T47D (cell line): ENCODE results near the gene TNFRSF21.
A peak's percentile ranks its signal among the peaks of the same experiment; 100 is the strongest.
"Not testable (repeated sequence)": the region's sequence is repeated elsewhere in the genome, so short reads cannot be mapped to it uniquely, and the experiment has no call there.

Source experiments
- DNase-seq, 2 experiments: peaks; one replicate each; pipeline versions ENCODE4 v3.0.0 to v3.0.0-alpha.2; 2011 to 2012; ENCODE audit warnings: low read depth in 1 of 2, low spot score in 1 of 2
- JUND ChIP-seq: IDR thresholded peaks from 2 replicates; pipeline ENCODE4 v1.6.1; 2012; ENCODE audit warnings: low read depth
- in situ Hi-C: cut with HindIII; loops from 2 replicates; pipeline ENCODE4 v1.10.0; 2016; ENCODE audit warnings: low sequenced_read_pairs, low pct_unique_long_range_greater_than_20kb

The TNFRSF21 gene

DNA sequence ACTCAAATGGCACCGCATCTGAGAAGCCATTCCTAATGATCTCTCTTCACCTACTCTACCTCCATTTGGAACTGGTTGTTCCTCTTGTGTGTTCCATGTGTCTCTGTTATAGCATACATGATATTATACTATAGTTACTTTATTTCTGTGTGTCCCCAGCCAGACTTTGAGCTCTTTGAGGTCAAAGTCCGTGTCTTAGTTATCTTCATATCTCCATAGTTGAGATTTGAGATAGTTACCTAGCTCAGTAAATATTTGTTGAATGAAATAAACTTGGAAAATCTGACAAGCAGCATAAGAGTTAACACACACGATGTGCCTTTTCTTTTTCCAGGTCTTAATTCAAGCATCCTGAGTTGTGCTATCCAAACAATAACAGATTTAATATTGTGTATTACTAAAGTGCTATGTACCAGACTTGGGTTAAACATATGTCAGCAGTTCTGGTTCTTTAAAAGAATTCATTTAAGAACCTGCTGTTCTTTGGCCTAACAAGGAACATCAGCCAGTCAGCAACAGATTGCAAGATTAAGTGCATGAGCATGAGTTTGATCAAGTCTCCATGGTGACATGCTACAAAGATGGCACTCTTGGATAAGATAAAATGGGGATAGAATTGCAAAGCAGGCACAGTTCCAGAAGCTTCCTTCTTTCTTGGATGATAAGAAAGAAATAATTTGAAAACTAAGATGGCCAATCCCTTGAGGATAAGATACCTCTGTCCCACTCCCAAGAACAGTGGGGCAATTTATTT lies 8.7 kb upstream of the TNFRSF21 start:
- DNase-seq = no peak
- in situ Hi-C loops = no loop called here
- TF ChIP-seq JUND = no peak

DNA sequence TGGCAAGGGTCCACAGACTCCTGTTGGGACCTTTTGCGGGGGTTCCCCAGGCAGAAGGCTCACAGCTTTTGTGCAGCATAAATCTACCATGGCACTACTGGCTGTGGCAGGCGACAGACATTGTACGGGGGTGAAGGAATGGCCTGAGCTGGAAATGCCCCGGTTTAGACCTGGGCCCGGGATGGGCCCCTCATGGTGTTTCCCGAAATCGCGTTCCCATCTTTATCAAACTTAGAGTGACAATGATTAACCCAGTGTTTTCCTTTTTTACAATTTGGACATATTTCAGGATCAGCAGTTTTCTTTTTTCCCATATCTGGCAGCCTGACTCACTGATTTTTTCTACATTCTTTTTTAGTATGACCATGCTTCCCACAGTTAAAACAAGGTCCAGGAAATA lies 5.5 kb upstream of the TNFRSF21 start:
- in situ Hi-C loops, DNase-seq: not testable (repeated sequence)

DNA sequence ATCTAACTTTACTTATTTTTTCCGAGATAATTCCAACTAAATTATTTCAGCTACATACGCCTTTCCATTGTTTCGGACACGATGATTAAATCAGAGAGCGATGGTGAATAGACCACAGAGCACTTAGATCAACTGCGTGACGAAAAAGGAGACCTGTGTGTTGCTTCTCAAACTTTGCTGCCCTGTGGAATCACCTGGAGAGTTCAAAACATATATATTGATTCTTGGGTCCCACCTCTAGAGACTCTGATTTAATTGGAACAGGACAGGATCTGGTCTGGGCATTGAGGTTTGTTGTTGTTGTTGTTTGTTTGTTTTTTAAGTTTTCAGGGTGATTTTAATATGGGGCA lies 401 bp upstream of the TNFRSF21 start:
- in situ Hi-C loops = no loop called here
- no peak for TF ChIP-seq JUND
- no peak for DNase-seq

DNA sequence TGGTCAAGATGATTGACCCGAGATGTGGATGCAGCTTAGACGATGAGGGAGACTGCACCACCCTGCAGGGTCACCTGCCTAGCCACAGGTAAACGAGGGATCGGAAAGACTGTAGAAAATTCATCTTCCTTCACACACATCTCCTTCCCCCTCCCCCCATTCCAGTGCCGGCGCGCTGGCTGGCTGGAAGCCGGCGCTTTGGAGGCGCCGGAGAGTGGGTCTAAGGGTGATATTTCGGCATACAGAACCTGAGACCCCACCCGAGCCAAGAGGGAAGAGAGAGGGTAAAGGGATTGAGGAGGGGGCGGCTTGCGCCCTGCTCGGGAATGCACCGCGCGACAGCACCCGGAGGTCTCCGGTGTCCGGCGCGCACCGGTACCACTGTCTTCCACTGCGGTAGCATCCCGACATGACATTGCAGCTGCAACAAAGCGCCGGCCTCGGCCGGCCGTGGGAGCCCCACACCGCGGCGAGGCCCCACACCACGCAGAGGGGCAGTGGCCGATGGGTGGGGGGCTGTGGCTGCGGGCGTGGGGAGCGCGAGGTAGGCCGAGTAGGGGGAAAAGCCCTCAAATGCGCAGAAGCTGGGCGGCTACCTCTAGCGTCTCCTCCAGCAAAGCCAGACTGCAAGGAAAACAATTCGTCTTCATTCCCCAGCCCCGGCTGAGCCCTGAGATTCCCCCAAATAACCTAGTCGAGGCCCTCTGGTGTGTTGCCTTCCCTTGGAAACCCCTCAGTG lies 984 bp downstream of the TNFRSF21 start:
- TF ChIP-seq JUND = no peak
- in situ Hi-C loops = no loop called here
- DNase-seq = peak; percentile 35 to 51

DNA sequence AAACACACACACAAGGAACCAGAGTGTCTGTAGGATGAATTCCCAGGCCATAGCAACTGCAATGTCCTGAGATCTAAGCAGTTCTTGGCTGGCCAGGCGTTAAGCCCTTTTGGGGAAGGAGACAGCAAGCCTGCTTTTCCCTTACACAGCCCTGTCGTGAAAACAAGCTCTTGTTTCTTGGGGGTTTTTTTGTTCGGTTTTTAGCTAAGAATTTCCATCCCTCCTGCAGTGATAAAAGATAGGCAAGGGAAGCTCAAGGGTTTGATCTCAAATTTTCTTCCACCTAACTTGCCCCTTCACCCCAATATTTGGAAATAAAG lies 1.5 kb downstream of the TNFRSF21 start:
- no peak for TF ChIP-seq JUND
- DNase-seq = no peak
- in situ Hi-C loops = no loop called here

DNA sequence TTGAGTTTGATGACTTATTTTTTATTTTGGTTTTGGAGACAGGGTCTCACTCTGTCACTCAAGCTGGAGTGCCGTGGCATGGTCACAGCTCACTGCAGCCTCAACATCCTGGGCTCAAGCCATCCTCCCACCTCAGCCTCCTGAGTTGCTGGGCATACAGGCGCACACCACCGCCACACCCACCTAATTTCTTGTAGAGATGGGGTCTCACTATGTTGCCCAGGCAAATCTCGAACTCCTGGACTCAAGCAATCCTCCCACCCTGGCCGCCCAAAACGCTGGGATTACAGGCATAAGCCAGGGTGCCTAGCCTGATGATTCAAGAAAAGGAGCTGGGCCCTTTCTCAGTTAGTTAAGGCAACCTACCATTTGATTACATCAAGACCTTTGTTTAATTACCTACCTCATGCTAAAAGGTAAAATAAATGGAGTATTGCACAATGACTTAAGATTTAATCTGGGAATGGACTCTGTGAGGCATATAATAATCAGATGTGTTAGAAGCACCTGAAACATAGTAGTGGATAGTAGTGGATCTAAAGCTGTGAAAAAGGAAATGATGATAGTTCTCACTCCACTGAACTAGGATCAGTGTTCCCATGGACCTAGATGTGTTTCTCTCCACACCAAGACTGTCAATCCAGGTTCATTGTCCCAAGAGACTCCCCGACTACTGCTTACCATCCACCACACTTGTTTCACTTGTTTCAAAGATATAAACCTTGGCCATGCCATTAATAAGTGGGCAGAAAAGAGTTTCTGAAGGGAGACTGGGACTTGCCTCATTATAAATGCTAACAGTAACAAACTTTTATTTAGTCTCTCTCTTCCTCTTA lies 2.1 kb downstream of the TNFRSF21 start:
- in situ Hi-C loops = no loop called here

DNA sequence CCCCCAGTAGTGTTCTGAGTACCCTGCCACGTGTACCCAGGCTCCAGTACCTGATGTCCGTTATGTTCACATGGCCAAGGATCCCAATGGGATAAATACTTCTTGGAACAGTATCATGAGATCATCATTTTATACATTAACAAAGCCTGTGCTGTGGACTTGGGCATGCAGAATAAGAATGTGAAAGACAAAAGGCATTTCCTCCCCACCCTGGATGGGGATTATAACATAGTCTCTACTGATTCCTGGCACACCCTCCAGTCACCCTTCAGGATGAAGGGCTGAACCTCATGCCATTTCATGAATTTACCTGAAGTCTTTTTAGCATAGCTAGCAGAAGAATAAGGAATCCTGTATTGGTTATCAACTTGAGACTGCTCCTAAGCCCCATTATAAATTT lies 2.8 kb downstream of the TNFRSF21 start:
- TF ChIP-seq JUND = no peak
- no peak for DNase-seq
- in situ Hi-C loops = no loop called here

More for the DNA sequence above, 2.1 kb downstream of the TNFRSF21 start:
- no peak for TF ChIP-seq JUND
- no peak for DNase-seq

DNA sequence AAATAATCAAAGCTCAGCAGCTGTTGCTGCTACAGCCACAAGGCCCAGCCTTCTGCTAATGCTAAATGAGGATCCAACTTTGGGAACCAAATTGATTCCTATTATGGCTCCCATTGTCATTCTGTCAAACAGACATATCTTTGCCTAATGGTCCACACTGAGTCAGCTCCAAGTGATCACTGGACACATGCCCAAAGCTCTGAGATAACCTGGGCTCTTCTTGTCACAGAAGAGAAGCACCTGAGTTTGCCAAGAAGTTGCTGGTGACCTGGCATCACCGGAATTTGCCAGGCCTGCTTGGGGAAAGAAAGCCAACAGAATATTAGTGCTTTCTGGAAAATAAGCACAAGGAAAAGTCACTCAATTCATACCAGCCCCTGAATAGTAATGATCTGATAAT lies 5.8 kb downstream of the TNFRSF21 start:
- no peak for TF ChIP-seq JUND
- DNase-seq = no peak
- in situ Hi-C loops = no loop called here

DNA sequence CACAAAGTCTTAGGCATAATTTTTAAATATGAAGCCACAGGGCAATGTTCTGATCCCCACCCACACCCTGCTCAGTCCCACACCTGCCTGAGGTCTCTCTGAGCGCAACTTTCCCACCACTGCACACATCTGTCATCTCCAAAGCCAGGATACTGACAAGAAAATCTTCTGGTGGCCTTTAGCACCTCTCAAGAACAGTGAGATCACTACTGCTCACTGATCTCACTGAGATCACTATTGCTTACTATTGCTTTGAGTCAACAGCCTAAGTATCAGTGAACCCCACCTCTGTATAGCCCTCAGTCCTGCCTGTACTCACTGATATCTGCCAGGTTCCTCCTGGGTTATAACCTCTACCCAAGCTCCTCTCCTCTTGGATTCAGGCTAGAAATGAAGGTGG lies 6.4 kb downstream of the TNFRSF21 start:
- TF ChIP-seq JUND = no peak
- DNase-seq = no peak
- in situ Hi-C loops = no loop called here

DNA sequence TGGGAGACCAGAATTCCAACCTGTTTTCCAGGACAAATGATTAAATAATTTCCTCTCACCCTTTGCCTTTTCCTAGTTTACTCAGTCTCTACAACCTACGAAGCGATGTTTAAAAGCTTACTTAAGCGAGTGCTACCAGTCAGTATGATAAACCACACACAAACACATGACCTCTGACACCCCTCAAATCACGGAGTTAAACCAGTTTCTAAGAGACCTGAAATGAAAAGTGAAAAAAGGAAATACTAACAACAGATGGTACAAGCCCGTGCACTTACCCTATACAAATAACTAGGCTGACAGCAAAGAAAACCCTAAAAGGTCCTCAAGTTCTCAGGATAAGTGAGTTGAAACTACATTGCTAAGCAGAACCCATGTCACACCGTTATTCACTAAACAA lies 7.7 kb downstream of the TNFRSF21 start:
- TF ChIP-seq JUND = no peak
- in situ Hi-C loops = no loop called here
- DNase-seq = no peak

DNA sequence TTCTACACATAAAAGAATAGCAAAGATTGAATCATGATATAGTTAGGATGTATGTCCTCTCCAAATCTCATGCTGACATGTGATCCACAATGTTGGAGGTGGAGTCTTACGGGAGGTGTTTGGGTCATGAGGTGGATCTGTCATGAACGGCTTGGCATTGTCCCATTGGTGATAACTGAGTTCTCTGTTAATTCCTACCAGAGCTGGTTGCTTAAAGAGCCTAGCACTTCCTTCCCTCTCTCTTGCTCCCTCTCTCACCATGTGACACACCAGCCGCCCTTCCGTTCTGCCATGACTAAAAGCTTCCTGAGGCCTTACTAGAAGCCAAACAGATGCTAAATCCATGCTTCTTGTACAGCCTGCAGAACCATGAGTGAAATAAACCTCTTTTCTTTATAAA lies 8.3 kb downstream of the TNFRSF21 start:
- no peak for DNase-seq
- in situ Hi-C loops = no loop called here
- no peak for TF ChIP-seq JUND

DNA sequence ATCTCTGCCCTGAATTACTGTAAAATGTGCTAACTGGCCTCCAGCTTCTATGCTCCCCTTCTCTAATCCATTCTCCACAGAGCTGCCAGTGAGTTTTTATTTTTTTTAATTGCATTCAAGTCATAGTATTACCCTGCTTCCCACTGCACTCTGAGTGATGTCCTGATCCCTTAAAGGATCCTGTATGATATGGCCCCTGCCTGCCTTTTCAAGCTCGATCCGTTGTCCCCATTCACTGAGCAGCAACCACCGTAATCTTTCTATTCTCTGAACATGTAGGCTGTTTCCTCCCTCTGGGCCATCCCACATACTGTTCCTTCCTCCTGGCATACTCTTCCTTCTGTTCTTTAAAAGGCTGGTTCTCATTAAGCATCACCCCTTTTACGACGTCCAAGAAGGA lies 9.3 kb downstream of the TNFRSF21 start:
- in situ Hi-C loops = no loop called here
- TF ChIP-seq JUND = no peak
- DNase-seq = no peak

DNA sequence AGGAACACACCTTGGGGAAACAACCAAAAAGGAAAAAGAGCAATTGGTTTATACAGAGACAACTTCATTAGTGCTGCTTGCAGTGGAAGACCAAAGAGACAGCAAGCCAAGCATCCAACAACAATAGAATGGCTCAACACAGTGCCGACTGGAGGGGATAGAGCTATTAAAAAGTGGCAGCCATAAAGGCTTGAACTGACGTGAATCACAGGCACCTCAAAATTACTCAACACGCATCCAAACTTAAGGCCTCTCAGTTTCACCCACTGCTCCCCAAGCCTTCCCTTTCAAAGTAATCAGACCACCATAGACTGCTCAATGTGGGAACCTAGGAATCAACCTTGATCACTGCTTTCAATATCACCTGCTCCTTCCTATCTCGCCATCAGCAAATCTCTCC lies 9.7 kb downstream of the TNFRSF21 start:
- TF ChIP-seq JUND = no peak
- in situ Hi-C loops = no loop called here
- DNase-seq = no peak
